Lower lobe of right lung (tissue), 2 donors: ENCODE data around the gene METTL24. TPM values are rescaled to one million over a fixed set of nuclear protein-coding genes. Genes with fewer than 3 reads are reported as not detected.

Experiments used
- ATAC-seq, 2 donors: fragments of 200-7000 bp; cut with Tn5 transposase; one replicate each; pipeline ENCODE4 v1.9.1; 2020 to 2022; ENCODE audit warnings: mild to moderate bottlenecking in 2 of 2, moderate library complexity in 2 of 2
- DNase-seq: peaks from one replicate; pipeline ENCODE4 v3.0.0-alpha.2; 2020
- H3K27ac ChIP-seq: fragments of 200-600 bp; one replicate; pipeline ENCODE4 v1.8.0; 2022
- H3K27me3 ChIP-seq: fragments of 200-600 bp; one replicate; pipeline ENCODE4 v1.8.0; 2022; ENCODE audit warnings: low read depth
- H3K36me3 ChIP-seq: fragments of 200-600 bp; one replicate; pipeline ENCODE4 v1.8.0; 2022; ENCODE audit warnings: mild to moderate bottlenecking
- H3K4me1 ChIP-seq: fragments of 200-600 bp; one replicate; pipeline ENCODE4 v1.8.0; 2022
- H3K4me3 ChIP-seq: fragments of 200-600 bp; one replicate; pipeline ENCODE4 v1.8.0; 2022; ENCODE audit warnings: mild to moderate bottlenecking
- H3K9me3 ChIP-seq: fragments of 200-600 bp; one replicate; pipeline ENCODE4 v1.8.0; 2022
- CTCF ChIP-seq: fragments of 200-600 bp; IDR thresholded peaks from one replicate; pipeline ENCODE4 v1.8.0; 2022; ENCODE audit warnings: antibody characterized with exemption, mild to moderate bottlenecking
- intact Hi-C: fragments of 100-400 bp; cut with DNase I; formaldehyde crosslinking; loops from one replicate; pipeline ENCODE4 v1.11.0; 2022
- total RNA-seq: library from RNA; stranded (reverse); fragmentation: NEBNext Ultra II Directional; extraction: Animal tissue kit (Norgen Biotek cat#: 25700); gene quantifications from one replicate; pipeline ENCODE4 v1.2.1, GENCODE V29; 2021
- donor health status: DM: no; HTN: yes; CAD: no; lungs with severe emphysema.

The METTL24 gene
- total RNA-seq, 1 donor from 2014 or later = 2.8 TPM

- intact Hi-C loops = no loop called here
- ATAC-seq (peak; percentile 17 to 20), DNase-seq (no peak)
- no peaks in the 10 kb centered on the region for H3K9me3 ChIP-seq
- H3K4me3 ChIP-seq = no peak overlapping the region
- H3K27ac ChIP-seq = no peak overlapping the region
- no peaks in the 10 kb centered on the region for H3K27me3 ChIP-seq
- H3K4me1 ChIP-seq = peaks cover 36% of the 10 kb centered on the region
- no peaks in the 10 kb centered on the region for H3K36me3 ChIP-seq
- no peak for TF ChIP-seq CTCF
These were observed 35.8 kb downstream of the METTL24 start for GRCh38 chr6:110322151-110322873.

GRCh38 chr6:110320307-110320706 lies 37.8 kb downstream of the METTL24 start:
- TF ChIP-seq CTCF = no peak
- ATAC-seq (no peak), DNase-seq (no peak)
- Histone ChIP-seq H3K4me3 (no peak overlapping the region), H3K27me3 (no peaks in the 10 kb centered on the region), H3K36me3 (no peaks in the 10 kb centered on the region), H3K4me1 (peaks cover 27% of the 10 kb centered on the region), H3K27ac (no peak overlapping the region), H3K9me3 (no peaks in the 10 kb centered on the region)
- intact Hi-C loops = no loop called here

- intact Hi-C loops = no loop called here
- H3K36me3 ChIP-seq = no peaks in the 10 kb centered on the region
- no peak for TF ChIP-seq CTCF
These were observed 38.3 kb downstream of the METTL24 start for GRCh38 chr6:110319843-110320242.

GRCh38 chr6:110319381-110319780 lies 38.8 kb downstream of the METTL24 start:
- DNase-seq (no peak), ATAC-seq (no peak)
- Histone ChIP-seq H3K4me3 (no peak overlapping the region), H3K4me1 (peaks cover 19% of the 10 kb centered on the region), H3K27ac (no peak overlapping the region), H3K9me3 (no peaks in the 10 kb centered on the region), H3K27me3 (no peaks in the 10 kb centered on the region), H3K36me3 (no peaks in the 10 kb centered on the region)
- intact Hi-C loops = no loop called here
- TF ChIP-seq CTCF = no peak

More at GRCh38 chr6:110319843-110320242, 38.3 kb downstream of the METTL24 start:
- no peaks in the 10 kb centered on the region for H3K27me3 ChIP-seq
- no peaks in the 10 kb centered on the region for H3K9me3 ChIP-seq
- DNase-seq = no peak
- peaks cover 23% of the 10 kb centered on the region for H3K4me1 ChIP-seq
- H3K4me3 ChIP-seq = no peak overlapping the region
- ATAC-seq = no peak
- no peak overlapping the region for H3K27ac ChIP-seq

GRCh38 chr6:110318971-110319370 lies 39.2 kb downstream of the METTL24 start:
- no peak for TF ChIP-seq CTCF
- DNase-seq (no peak), ATAC-seq (no peak)
- Histone ChIP-seq H3K9me3 (no peaks in the 10 kb centered on the region), H3K4me3 (no peak overlapping the region), H3K27me3 (no peaks in the 10 kb centered on the region), H3K36me3 (no peaks in the 10 kb centered on the region), H3K4me1 (peaks cover 16% of the 10 kb centered on the region), H3K27ac (no peak overlapping the region)
- intact Hi-C loops = no loop called here
